Iris pigment epithelial cell (primary cell): ENCODE measurements around the gene PPP1R12B.
A peak's percentile ranks its signal among the peaks of the same experiment; 100 is the strongest.
"Not testable (repeated sequence)": the region's sequence is repeated elsewhere in the genome, so short reads cannot be mapped to it uniquely, and the experiment has no call there.

Experiments used
- DNase-seq: peaks from one replicate; pipeline ENCODE4 v3.0.0-alpha.2; 2011; ENCODE audit warnings: low read depth

PPP1R12B gene

DNA sequence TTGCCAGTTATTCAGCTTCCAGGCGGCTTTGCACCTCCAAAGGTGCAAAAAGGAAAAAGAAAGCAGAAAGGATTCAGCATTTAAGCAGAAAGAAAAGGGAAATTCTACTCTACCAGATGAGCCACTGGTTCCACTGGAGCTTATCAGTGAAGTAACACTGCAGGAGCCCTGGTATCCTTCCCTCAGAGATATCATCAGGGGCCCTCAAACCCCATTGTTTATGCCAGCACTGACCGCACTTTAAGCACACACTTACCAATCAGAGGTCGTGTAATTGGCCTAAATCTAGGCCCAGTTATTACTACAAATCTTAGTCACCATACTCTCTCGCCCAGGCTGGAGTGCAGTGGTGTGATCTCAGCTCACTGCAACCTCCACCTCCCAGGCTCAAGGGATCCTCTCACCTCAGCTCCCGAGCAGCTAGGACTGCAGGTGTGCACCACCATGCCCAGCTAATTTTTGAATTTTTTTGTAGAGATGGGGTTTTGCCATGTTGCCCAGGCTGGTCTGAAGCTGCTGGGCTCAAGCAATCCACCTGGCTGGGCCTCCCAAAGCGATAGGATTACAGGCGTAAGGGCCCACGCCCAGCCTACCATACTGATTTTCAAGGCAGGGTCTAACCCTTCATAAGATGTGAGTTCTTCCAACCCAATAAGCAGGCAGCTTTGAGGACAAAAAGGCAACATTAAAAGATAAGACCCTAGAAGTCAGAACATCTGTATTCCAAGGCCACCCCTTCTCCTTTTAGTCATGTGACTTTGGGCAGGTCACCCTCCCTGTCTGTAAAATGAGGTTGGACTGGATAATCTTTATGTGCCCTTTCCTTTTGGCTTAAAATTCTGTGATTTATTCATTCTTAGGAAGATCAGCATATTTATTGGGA lies 236.4 kb downstream of the PPP1R12B start:
- peak; percentile 75 for DNase-seq

DNA sequence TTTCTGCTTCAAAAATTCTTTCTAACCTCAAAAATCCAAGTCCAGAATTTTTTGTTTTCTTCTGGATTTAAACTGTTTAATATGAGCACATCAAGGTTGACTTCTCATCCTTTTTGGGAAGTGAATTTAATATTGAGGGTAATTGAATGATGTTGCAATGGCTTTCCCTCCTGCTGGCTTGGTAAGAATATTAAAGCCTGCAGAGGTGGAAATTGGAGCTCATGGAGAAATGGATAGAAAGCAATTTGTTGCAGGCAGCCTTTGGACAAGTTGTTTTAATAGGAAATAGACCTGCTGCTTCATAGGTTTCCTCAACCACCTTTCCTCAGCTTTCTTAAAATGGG lies 237.1 kb downstream of the PPP1R12B start:
- DNase-seq = no peak

GRCh38 chr1:202586018-202586821 lies 237.7 kb downstream of the PPP1R12B start:
- peak; percentile 69 for DNase-seq

GRCh38 chr1:202586871-202587270 lies 238.4 kb downstream of the PPP1R12B start:
- DNase-seq = no peak

DNA sequence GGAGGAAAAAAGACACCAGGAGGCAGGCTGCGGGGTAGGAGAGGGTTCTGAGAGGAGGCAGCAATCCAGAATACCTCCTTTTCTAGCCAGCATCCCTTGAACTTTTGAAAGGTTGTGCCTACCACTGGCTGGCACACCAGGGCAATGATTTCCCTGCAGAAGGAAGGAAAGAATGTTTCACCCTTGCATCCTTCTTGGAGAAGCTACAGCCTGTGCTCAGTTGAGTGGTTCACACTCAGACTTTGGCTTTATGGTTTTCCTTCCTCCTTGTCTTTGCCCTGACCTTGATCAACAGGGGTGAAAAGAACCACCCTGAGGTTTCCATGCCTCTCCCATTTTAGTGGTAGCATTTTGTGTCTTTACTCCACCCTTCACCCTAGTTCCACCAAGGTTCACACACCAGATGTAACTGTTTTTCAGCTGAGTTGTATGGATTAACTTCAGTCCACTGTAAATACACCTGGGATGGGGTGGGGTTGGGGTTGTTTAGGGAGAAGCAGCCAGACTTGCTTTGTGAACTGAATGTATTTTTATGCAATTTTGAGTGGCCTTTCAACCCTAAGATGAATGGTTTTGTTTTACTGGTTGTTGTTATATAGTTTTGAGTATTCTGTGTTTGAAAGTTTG lies 239.5 kb downstream of the PPP1R12B start:
- no peak for DNase-seq

GRCh38 chr1:202588503-202589189 lies 240.1 kb downstream of the PPP1R12B start:
- DNase-seq = no peak

DNA sequence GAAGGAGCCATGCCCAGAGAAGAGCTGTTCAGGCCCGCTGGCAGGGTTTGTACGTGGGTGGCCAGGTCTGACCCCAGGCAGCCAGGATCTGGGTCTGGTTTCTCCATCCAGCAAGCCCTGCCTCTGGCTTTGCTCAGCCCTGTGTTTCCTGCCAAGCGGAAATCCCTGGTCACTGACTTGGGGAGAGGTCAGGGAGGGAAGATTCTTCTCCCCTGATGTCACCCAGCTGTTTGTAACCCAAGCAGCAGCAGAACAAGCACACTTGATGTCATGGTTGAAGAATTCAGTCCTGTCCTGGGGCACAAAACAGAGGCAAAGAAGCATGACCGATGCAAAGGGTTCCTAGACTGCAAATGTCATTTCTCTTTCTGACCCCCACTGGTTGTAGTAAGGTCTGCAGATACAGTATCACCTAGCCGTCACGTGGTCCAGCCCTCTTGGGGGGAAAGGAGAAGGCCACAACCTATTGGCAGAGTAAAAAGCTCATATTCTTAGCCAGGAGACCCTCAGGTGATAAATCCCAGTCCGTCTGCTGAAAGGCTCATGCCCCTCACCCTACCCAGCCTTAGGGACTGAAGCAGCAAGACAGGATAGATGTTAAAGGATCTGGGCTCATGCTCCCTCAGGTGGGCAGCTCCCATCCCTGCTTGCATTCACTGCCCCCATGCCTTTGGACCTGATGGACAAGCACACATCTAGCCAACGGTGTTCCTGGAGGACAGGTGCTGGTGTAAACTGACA lies 240.9 kb downstream of the PPP1R12B start:
- peak; percentile 100 for DNase-seq

DNA sequence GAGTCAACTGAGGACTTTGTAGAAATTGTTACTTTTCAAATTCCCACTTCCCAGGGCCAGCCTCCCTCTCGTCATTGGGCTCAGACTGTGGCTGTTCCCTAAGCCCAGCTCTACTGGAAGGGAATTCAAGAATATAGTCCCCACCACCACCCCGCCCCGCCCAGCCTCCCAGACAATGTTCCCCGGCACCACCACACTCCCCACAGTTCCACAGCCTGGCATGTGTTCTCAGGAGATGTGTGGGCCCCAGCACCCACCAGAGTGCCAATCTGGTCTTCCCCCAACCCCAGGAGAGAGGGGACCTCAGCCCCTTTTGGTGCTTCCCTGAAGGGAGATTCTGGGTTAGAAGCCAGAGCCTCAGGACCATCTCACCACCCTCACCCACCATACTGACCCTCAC lies 241.6 kb downstream of the PPP1R12B start:
- no peak for DNase-seq

GRCh38 chr1:202590975-202591411 lies 242.5 kb downstream of the PPP1R12B start:
- DNase-seq = no peak

GRCh38 chr1:202591515-202591914 lies 243.0 kb downstream of the PPP1R12B start:
- DNase-seq = no peak

GRCh38 chr1:202592146-202592545 lies 243.6 kb downstream of the PPP1R12B start:
- no peak for DNase-seq

GRCh38 chr1:202593845-202594244 lies 245.3 kb downstream of the PPP1R12B start:
- DNase-seq = peak; percentile 48

DNA sequence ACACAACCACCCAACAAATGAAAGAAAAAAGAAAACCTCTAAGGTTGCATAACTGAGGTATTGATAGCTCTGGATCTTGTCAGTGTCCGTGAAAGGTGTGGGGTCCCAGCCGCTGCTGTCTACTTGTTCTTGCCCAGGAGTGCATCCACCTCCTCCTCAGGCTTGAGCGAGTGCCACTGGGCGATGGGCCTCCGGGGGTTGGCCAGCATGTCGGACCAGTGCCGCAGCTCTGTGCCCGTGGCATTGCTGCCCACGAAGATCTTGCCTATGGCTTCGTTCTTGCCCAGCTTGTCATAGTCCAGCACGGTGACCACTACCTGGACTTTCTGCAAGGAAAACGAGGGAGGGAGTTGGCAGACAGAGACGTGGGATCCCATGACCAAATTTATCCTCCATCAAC lies 248.1 kb downstream of the PPP1R12B start:
- DNase-seq = no peak

DNA sequence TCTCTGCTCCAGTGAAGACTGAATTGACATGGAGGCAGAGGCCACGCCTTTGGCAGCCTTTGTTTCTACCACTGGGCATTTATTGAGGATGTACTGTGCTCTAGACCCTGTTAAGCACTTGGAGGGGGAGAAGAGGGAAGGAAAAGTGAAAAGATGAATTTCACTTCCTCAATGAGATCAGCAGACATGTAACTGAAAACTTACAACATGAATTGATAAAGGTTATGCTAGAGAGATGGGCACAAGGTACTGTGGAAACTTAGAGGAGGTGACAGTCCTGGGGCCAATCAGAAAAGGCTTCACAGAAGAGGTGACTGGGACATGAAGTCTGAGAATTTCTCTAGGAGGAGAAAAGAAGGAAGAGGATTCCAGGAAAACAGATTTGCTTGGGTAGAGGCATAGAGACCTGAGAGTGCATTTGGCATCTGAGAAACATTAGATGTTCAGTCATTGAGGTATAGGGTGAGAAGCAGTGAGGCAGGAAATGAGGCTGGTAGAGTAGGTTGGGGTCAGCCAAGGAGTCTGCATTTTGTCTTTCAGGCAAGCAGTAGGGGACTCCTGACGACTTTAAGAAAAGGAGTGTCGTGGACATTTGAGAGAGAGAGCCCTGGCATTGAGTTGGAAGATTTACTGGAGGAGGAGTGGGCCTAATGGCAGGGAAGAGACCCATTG lies 248.7 kb downstream of the PPP1R12B start:
- no peak for DNase-seq

DNA sequence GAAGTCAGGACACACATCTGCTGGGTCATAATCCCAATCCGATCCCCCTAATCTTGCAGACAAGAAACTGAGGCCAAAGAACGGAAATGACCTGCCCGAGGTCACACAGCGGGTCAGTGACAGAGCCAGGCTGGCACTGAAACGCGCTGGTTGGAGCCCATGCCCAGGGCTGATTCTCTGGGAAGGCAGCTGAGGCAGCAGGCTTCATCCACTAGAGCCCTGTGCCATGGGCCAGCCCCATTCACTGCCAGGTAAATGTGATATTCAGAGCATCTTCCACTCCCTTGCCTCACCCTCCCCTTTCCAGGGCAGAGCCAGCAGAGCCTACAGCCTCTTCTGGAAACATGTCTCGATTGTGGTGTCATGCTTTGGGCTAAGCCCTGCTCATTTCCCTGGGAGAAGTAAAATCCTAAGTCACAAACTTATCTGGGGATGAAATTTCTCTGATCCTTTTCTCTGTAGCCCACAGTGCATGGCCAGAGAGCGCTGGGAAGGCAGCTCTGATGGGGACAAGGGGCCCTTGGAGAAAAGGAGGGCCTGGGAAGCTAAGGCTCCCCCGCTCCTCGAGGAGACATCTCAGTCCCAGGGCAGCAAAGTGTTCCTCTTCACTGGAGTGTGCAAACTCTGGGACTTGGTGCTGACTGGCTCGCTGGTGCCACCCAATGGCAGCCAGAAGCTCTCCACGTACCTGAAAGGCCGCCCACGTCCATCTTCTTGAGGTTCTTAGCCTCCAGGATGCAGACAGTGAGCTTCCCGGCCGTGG lies 251.4 kb downstream of the PPP1R12B start:
- peak; percentile 86 for DNase-seq

GRCh38 chr1:202600432-202601041 lies 252.0 kb downstream of the PPP1R12B start:
- DNase-seq = no peak

DNA sequence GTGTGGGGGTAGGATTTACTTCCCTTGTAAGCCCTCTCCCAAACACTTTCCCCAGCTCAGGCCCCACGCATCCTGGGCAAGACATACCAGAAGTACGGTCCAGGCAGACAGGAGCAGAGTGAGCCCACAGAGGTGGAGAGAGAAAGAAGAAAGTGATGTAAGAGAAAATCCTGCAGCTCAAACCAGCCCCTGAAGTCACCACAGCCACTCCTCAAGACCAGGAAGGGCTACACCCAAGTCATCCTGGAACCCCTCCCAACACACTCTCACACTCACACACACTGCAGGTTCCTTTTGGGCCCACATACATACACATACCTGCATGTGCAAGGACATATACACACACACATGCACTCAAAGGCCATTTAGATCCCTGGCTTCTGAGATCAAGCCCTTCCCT lies 254.9 kb downstream of the PPP1R12B start:
- no peak for DNase-seq

DNA sequence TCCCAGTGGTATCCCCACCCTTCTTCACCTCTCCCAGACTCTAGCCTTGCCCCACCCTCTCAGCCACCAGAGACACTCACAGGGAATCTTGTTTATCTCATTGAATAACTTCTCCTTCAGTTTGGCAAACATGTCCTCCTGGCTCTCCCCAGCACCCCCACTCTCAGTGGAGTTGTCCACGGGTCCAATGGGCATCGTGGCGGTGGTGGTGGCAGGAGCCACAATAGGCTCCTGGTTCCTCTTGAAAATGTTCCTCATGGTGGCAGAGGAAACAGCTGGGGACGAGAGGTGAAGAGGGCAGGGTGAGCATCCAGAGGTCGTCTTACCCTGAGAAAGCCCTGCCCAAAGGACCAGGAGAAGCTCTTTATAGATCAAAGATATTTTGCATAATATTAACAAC lies 257.0 kb downstream of the PPP1R12B start:
- DNase-seq = no peak

DNA sequence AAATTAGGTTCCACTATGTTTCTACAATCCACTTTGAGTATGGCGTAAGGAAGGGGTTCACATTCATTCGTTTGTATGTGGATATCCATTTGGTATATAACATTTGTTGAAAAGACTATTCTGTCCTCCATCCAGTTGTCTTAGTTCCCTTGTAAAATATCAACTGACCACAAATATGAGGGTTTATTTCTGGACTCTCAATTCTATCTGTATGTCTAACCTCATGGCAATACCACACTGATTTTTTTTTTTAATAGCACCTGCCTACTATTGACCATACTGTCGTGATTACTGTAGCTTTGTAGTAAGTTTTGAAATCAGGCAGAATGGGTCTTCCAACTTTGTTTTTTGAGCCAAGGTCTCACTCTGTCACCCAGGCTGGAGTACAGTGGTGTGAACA lies 263.5 kb downstream of the PPP1R12B start:
- not testable (repeated sequence) for DNase-seq

GRCh38 chr1:202613571-202613970 lies 265.1 kb downstream of the PPP1R12B start:
- no peak for DNase-seq
